Cortex of kidney (tissue), 1 donor: ENCODE results near the gene SRGAP2C.
"Not testable (repeated sequence)": the region's sequence is repeated elsewhere in the genome, so short reads cannot be mapped to it uniquely, and the experiment has no call there.

ENCODE experiments used
- DNase-seq: peaks from one replicate; lab custom pipeline; 2025; lab: John Stamatoyannopoulos, UW

Gene SRGAP2C

DNA sequence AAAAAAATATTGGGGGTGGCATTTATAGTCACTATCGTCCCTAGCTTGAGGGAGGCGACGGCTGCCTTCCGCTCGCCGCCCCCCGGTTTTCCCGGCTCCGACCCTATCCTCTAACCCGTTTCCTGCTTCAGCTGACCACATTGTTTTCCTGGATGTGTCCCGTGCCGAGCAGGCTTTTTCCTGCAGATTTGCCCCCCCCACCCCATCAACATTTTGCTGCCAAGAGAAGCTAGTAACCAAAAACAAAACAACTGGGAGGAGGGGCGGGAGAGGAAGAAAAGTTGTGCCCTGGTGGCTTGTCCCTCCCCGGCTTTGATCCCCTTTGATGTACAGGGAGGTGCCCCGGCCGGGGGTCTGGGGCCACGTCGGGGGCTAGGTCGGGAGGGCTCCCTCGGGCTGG lies 1.4 kb downstream of the SRGAP2C start:
- not testable (repeated sequence) for DNase-seq

DNA sequence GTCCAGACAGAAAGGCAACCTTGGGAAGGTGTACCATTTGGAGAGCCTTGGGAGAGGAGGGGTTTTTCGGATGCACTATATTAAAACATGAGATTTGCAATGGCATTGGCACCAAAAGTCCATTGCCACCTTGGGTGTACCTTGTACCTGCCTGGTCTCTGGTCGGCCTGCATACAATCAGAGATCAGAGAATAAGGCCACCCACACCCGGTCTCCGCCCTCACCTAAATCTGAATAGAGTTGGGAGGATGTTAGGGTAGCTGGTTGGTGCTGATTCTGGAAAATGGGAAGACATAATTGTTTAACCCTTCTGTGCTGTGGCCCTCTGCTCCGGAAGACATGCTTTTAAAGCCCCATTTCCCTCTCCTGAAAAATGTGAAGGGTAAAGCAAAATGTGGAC lies 3.1 kb downstream of the SRGAP2C start:
- DNase-seq, result not testable (repeated sequence)

DNA sequence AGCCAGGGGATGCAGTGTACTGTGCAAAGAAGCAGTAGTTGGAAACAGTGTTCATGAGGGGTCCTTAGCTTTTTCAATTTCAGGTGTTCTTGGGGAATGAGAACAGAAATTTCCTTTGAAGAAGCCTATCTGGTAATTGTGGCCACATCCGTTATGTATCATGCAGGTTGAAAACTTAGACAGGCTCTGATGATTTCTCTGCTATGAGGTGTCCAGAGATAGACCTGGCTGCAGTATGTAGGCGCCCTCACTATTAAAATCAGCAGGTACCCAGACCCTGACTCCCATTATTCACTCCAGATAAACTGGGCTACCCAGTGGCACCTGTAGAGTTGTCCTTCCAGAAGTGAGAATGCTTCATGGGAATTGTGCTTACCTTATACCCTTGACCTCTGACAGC lies 7.7 kb downstream of the SRGAP2C start:
- not testable (repeated sequence) for DNase-seq

GRCh38 chr1:121197095-121197882 lies 12.5 kb downstream of the SRGAP2C start:
- not testable (repeated sequence) for DNase-seq

DNA sequence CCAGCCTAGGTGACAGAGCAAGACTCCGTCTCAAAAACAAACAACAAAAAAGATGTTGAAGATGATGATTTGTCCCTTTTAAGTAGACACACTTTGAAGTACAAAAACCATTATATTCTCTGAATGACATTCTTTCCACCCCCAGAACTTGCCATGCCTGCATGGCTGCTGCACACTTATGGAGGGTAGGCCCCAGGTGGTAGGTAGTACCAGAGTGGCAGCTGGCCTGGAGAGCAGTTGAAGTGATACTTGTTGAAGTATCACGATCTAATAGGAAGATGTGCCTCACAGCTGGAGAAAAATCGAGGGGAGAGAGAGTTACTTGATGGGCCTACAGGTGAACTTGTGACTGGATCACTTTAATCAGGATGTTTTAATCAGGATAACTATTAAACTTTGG lies 15.0 kb downstream of the SRGAP2C start:
- not testable (repeated sequence) for DNase-seq

DNA sequence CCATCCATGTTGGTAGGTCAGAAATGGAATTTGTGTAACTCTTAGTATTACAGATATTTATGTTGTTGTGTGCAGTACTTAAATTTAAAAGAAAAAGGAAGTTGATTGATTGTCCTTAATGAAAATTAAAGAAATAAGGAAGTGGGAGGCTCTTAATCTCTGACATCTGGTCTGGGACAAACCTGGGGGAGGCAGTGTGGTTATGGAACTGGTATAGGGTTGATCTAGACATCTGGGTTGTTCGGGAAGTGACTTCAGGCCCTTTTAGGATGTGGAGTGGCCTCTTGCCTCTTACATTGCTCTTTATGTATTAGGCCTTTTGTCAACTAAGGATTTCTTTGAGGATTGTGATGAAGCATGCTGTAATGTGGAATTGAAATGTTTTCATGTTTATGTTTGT lies 15.5 kb downstream of the SRGAP2C start:
- not testable (repeated sequence) for DNase-seq

- not testable (repeated sequence) for DNase-seq
These were observed 16.5 kb downstream of the SRGAP2C start for GRCh38 chr1:121200985-121201981.

GRCh38 chr1:121202986-121203385 lies 18.2 kb downstream of the SRGAP2C start:
- not testable (repeated sequence) for DNase-seq

DNA sequence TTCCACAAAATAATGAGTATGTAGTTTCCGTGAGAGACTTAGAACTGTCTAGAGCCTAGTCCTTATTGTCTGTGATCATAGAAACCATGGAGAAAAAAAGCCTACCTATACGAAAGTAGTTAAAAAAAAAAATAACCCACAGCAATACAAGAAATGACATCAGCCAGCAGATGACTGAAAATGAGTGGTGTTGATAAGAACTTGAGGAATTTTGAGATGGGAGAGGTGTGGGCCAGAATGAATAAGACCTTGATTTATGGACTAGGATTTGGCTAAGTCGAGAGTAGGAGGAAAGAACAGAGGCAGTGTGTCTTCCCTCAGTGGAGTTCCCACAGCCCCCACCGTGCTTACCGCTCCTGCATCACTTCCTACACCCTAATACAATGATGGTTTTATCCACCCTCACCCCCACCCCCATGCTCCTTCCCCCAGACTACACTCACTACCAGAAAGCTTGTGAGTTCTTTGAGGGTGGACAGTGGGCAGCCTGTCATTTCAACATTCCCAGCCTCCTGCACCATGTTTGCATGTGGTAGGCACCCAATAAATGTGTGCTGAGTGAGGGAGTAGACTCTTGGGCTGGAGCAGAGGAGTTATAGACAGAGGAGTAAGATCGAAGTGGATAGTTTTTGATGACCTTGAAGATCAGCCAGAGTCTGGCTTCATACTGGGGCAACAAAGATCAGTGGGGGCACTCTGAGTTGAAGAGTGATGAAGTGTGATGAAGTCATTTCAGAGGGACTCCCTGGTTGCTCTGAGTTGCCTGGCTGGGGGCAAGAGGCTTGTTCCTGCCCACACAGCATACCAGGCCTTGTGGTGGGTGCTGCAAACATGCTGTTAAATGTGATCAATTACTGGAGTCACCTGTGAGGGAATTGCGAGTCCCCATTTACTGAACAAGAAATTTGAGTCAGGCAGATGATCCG lies 21.3 kb downstream of the SRGAP2C start:
- DNase-seq, result not testable (repeated sequence)

DNA sequence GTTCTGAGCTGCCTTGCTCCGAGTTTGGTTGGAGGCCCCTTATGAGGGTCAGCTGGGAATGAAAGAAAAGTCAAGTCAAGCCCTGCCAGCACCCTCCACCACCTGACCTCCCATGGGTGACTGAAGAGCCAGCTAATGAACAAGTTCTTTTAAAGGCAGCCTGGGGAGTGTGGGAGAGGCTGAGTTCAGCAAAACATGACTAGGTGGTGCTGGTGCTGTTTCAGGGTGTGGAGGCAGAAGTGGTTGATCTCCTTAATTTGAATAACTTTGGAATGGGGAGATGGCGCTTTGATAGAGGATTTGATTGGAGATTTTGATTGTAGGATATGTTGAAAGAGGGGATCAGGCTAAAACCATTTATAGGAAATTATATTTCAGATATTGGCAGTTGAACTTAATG lies 22.6 kb downstream of the SRGAP2C start:
- not testable (repeated sequence) for DNase-seq

DNA sequence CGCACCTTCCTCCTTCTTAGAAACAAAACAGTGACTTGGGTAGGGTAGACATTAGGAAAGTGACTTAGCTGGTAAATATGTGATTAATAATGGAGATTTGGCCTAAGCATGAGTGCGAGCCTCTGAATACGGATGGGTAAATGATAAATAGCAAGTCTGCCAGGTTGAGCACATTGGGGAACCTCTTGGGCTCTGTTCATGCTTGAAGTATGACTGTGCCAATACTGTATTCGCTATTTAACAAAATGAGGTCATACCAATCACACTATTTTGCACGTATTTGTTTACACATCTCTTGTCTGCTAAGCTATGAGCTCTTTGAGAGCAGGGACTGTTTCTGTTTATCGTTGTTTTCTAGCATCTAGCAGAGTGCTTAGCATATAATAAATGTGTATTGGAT lies 23.6 kb downstream of the SRGAP2C start:
- not testable (repeated sequence) for DNase-seq

DNA sequence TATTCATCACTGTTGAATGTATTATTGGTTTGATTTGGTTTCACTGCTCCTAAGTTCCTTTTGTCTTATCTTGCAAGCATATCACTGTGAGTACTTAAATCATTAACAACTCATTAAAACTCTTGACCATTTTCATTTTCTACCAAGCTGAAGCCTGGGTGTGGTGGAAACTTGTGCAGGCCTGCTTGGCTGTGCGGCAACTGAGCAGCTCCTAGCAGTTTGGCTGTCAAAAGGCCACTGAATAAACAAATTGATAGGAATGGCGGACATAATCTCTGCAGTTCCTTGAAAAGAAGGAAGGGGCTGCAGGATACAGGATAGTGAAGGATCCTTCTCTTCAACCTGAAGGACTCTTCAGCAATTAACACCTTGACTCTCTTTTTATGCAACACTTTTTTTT lies 26.0 kb downstream of the SRGAP2C start:
- not testable (repeated sequence) for DNase-seq

GRCh38 chr1:121213491-121213890 lies 28.7 kb downstream of the SRGAP2C start:
- DNase-seq, result not testable (repeated sequence)

DNA sequence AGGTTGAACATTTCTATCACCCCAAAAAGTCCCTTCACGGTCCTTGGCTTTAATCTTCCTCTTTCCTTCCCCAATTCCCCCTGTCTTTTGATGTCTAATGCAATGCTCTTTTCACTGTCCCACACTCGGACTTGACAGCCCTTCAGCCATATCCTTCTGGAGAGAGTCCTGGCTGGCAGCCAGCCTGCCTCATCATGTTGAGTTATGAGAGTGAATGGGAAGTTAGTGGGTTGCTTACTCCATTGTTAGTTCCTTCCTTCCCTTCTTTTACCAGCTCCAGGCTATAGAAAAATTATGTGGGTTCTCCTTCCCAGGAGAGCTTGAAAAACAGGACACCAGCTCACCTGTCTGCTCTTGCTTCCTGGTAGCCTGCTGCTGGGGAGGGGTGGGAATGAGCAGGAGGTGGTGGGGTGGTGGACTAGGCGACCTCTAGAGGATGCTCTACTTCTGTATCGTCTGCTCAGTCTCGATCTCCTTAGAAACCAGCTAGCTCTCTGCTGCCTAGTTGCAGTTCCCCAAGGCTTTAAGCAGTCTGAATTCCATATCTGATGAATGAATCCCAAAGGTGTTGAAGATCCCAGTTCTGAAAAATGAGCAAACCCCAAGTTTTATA lies 29.9 kb downstream of the SRGAP2C start:
- not testable (repeated sequence) for DNase-seq

- DNase-seq, result not testable (repeated sequence)
These were observed 31.1 kb downstream of the SRGAP2C start for GRCh38 chr1:121215699-121216417.

GRCh38 chr1:121216676-121217075 lies 31.9 kb downstream of the SRGAP2C start:
- not testable (repeated sequence) for DNase-seq

- not testable (repeated sequence) for DNase-seq
These were observed 37.0 kb downstream of the SRGAP2C start for GRCh38 chr1:121221770-121222169.

GRCh38 chr1:121224714-121225113 lies 39.9 kb downstream of the SRGAP2C start:
- DNase-seq, result not testable (repeated sequence)

GRCh38 chr1:121226295-121226904 lies 41.6 kb downstream of the SRGAP2C start:
- not testable (repeated sequence) for DNase-seq

DNA sequence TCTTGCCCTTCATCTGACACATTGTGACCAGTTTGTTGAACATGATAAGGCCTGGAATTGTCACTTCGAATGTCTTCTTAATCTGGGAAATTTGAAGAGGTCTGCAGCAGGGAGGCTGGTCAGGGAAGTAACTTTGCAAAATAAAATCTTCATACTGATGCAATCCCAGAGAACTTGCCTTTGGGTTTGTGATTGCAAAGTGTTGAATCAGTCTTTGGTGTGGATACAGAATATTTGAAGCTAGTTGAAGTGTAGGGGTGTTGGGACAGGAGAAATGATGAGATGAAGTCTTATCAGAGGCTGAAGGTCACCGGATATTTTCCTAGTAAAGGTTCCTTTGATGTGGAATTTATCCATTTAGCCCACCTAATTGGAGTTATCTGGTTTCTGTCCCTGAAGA lies 42.1 kb downstream of the SRGAP2C start:
- DNase-seq, result not testable (repeated sequence)
